ENCODE measurements around the gene CDC123. TPM values are rescaled to one million over a fixed set of nuclear protein-coding genes. Genes with fewer than 3 reads are reported as not detected.

The CDC123 gene
- total and polyA plus RNA-seq, 2 donors (not counting 3 experiments of a cell fraction or from before 2014, with no cell fraction given) = 65.6 to 106 TPM

GRCh38 chr10:12150163-12150562 is 45.8 kb upstream of the CDC123 start:
- DNase-seq (ENCODE audit: low read depth, low spot score) (no peak), FAIRE-seq (no peak)
- Histone ChIP-seq H3K4me1 (ENCODE audit: control insufficient read depth, extremely low read depth, insufficient read depth, low read length) (no peaks in the 10 kb centered on the region), H3K79me2 (ENCODE audit: control insufficient read depth, insufficient read depth, low read length) (no peaks in the 10 kb centered on the region), H3K27ac (ENCODE audit: insufficient read depth, low read depth, low read length) (no peak overlapping the region), H2AFZ (ENCODE audit: low read depth, low read length) (no peak overlapping the region), H3K9me1 (replicated peaks; ENCODE audit: control insufficient read depth, extremely low read depth, insufficient read depth, low read length) (no peaks in the 10 kb centered on the region), H3K4me3 (replicated peaks in 1 of 3; ENCODE audit: insufficient read depth in 1 of 3, low read depth in 1 of 3, low read length in 3 of 3) (no peak overlapping the region), H3K4me2 (ENCODE audit: insufficient read depth, low read length) (no peak overlapping the region), H3K27me3 (ENCODE audit: control insufficient read depth in 2 of 2, insufficient read depth in 2 of 2, low read length in 2 of 2) (no peaks in the 10 kb centered on the region), H4K20me1 (replicated peaks; ENCODE audit: control insufficient read depth, extremely low read depth, insufficient read depth, low read length) (no peaks in the 10 kb centered on the region), H3K36me3 (ENCODE audit: control insufficient read depth in 2 of 2, extremely low read depth in 1 of 2, insufficient read depth in 2 of 2, low read length in 2 of 2) (peaks cover 0 to 3% of the 10 kb centered on the region in 2 experiments), H3K9ac (replicated peaks; ENCODE audit: extremely low read depth, insufficient read depth, low read length) (no peak overlapping the region), H3K9me3 (replicated peaks; ENCODE audit: control insufficient read depth, insufficient read depth, low read length) (no peaks in the 10 kb centered on the region)
- ChIA-PET POLR2A (no interaction called here), CTCF (no interaction called here)
- intact Hi-C loops (cut with micrococcal nuclease) (no loop called here), dilution Hi-C loops (cut with MboI; ENCODE audit: extremely low pct_ligation_motif_present, low sequenced_read_pairs) (no loop called here)
- no TSS peak for BruUV-seq (replicated peaks)
- TF ChIP-seq FOS (IDR thresholded peaks at IDR 0.05; ENCODE audit: borderline replicate concordance, insufficient read depth, low read length) (no peak), EZH2 (IDR thresholded peaks at IDR 0.05; ENCODE audit: borderline replicate concordance, low read depth, low read length, severe bottlenecking) (no peak), MAX (IDR thresholded peaks at IDR 0.05; ENCODE audit: insufficient read depth, insufficient read length) (no peak), JUN (IDR thresholded peaks at IDR 0.05; ENCODE audit: borderline replicate concordance, insufficient read depth, insufficient read length, low read depth) (no peak), CTCF (IDR thresholded peaks at IDR 0.05; ENCODE audit: extremely low read depth in 1 of 2, insufficient read depth in 1 of 2, low read depth in 1 of 2, low read length in 2 of 2) (no peak), POLR2A (IDR thresholded peaks at IDR 0.05; ENCODE audit: low read depth, low read length) (no peak), GATA2 (IDR thresholded peaks at IDR 0.05; ENCODE audit: insufficient read depth, insufficient read length, low read depth, low read length) (no peak), MYC (IDR thresholded peaks at IDR 0.05; ENCODE audit: low read depth, low read length) (no peak), POLR2AphosphoS5 (IDR thresholded peaks at IDR 0.05; ENCODE audit: insufficient read depth, low read depth, low read length) (no peak)

All from endothelial cell of umbilical vein (primary cell).